K562 (cell line): ENCODE results near the gene MYBL2. TPM values are rescaled to one million over a fixed set of nuclear protein-coding genes. Genes with fewer than 3 reads are reported as not detected.
A peak's percentile ranks its signal among the peaks of the same experiment; 100 is the strongest.

ENCODE experiments used
- ARNT ChIP-seq, 2 experiments: fragments of 450-650 bp; IDR thresholded peaks; 2 replicates each; pipeline ENCODE4 v1.6.1; 2016; ENCODE audit warnings: mild to moderate bottlenecking in 1 of 2
- BRCA1 ChIP-seq, 2 experiments: fragments of 450-650 bp in 1 of 2; sonication (generic) in 1 of 2; formaldehyde crosslinking in 1 of 2; IDR thresholded peaks; 2 replicates each; pipeline versions ENCODE4 v1.5.0 to v1.6.1; 2017 to 2020; ENCODE audit warnings: mild to moderate bottlenecking in 1 of 2, missing genetic modification reagents in 1 of 2
- CHAMP1 ChIP-seq: fragments of 450-650 bp; IDR thresholded peaks from 2 replicates; pipeline ENCODE4 v1.6.1; 2016; ENCODE audit warnings: mild to moderate bottlenecking
- CHD1 ChIP-seq: fragments of 200-600 bp; sonication (generic); IDR thresholded peaks from one replicate; pipeline ENCODE4 v1.6.1; 2012; ENCODE audit warnings: mild to moderate bottlenecking, moderate library complexity, low read length, inconsistent platforms
- E2F4 ChIP-seq: sonication (generic); formaldehyde crosslinking; IDR thresholded peaks from 2 replicates; pipeline ENCODE4 v1.8.0; 2022; ENCODE audit warnings: mild to moderate bottlenecking, low read depth, missing genetic modification reagents
- ELK1 ChIP-seq: sonication (generic); formaldehyde crosslinking; IDR thresholded peaks from 2 replicates; pipeline ENCODE4 v1.8.1; 2022; ENCODE audit warnings: missing genetic modification reagents
- GTF2F1 ChIP-seq: IDR thresholded peaks from 2 replicates; pipeline ENCODE4 v1.6.1; 2011; ENCODE audit warnings: low read depth, low read length, improper control_type of control experiment
- KAT8 ChIP-seq: fragments of 450-650 bp; IDR thresholded peaks from 2 replicates; pipeline ENCODE4 v1.6.1; 2016; ENCODE audit warnings: low read depth, mild to moderate bottlenecking
- MAFF ChIP-seq: IDR thresholded peaks from 2 replicates; pipeline ENCODE4 v1.6.1; 2012; ENCODE audit warnings: low read length, improper control_type of control experiment
- MYNN ChIP-seq, 2 experiments: sonication (generic); formaldehyde crosslinking in 1 of 2; IDR thresholded peaks; 2 replicates each; pipeline versions ENCODE4 v1.5.0 to v1.6.1; 2016 to 2020; ENCODE audit warnings: antibody characterized with exemption in 1 of 2, missing genetic modification reagents in 1 of 2
- POLR2H ChIP-seq: IDR thresholded peaks from 2 replicates; pipeline ENCODE4 v1.6.1; 2016; ENCODE audit warnings: missing genetic modification characterization, low read depth, mild to moderate bottlenecking, control low read depth, missing compliant biosample characterization, moderate library complexity
- TCF7L2 ChIP-seq: fragments of 150-350 bp; IDR thresholded peaks from 2 replicates; pipeline ENCODE4 v1.6.1; 2016; ENCODE audit warnings: low read depth, mild to moderate bottlenecking, low read length, moderate library complexity
- XRCC3 ChIP-seq: fragments of 450-650 bp; IDR thresholded peaks from 2 replicates; pipeline ENCODE4 v1.6.1; 2017; ENCODE audit warnings: mild to moderate bottlenecking, moderate library complexity
- XRCC5 ChIP-seq: fragments of 200-400 bp; formaldehyde crosslinking; IDR thresholded peaks from 2 replicates; pipeline ENCODE4 v1.6.1; 2017; ENCODE audit warnings: low read depth, mild to moderate bottlenecking, low read length
- ZNF12 ChIP-seq: sonication (generic); formaldehyde crosslinking; IDR thresholded peaks from 2 replicates; pipeline ENCODE4 v1.4.0; 2020; ENCODE audit warnings: mild to moderate bottlenecking, missing genetic modification reagents
- ZNF134 ChIP-seq: fragments of 250-450 bp; sonication (Bioruptor Pico); conservative IDR thresholded peaks from 2 replicates; pipeline ENCODE4 v1.4.0; 2020
- ZNF354B ChIP-seq: fragments of 250-450 bp; sonication (Bioruptor Pico); IDR thresholded peaks from 2 replicates; pipeline ENCODE4 v1.4.0; 2020
- ZNF655 ChIP-seq: fragments of 250-450 bp; sonication (Bioruptor Pico); IDR thresholded peaks from 2 replicates; pipeline ENCODE4 v1.5.0; 2021
- polyA plus RNA-seq, 8 experiments: library from polyadenylated mRNA; depleted of rRNA in 4 of 8; stranded (reverse) in 5 of 8; unstranded in 3 of 8; fragments of >200 nt; fragmentation: Nextera tagmentation in 2 of 8; fragmentation: Illumina TruSeq in 1 of 8; extraction: Ambion mirVana in 2 of 8; extraction: Trizol in 1 of 8; gene quantifications; 2 replicates each; pipeline versions ENCODE4 v1.2.1 to v1.2.3, GENCODE V29; 2011 to 2014; ENCODE audit warnings: inconsistent platforms in 1 of 8, missing spikeins in 1 of 8
- total RNA-seq, 7 experiments: library from RNA; depleted of rRNA in 6 of 7; stranded (reverse); fragments of >200 nt in 6 of 7; fragmentation: Illumina TruSeq in 2 of 7; extraction: Trizol in 2 of 7; gene quantifications; 2 replicates each; pipeline versions ENCODE4 v1.2.1 to v1.2.3, GENCODE V29; 2011 to 2021; ENCODE audit warnings: low replicate concordance in 1 of 7
- TF ChIP-seq, protein P1 (sequence below): fragments of 250-450 bp; sonication (Bioruptor Pico); IDR thresholded peaks from 2 replicates; pipeline ENCODE4 v1.5.0; 2020; ENCODE audit warnings: mild to moderate bottlenecking, borderline replicate concordance

MYBL2 gene
- total and polyA plus RNA-seq, 9 of the 15 experiments (the other 6 are each of a cell fraction or from before 2014, with no cell fraction given) = 4.4 to 169 (median 52.5) TPM

- no peak for TF ChIP-seq ZNF655 (CRISPR knock-in tag)
- TF ChIP-seq CHAMP1 = 0 out of 2 replicates have a peak, but pooled peaks have one; percentile 52
- TF ChIP-seq MAFF = no peak
- TF ChIP-seq ZNF354B (CRISPR knock-in tag) = no peak
- TF ChIP-seq ZNF12 (CRISPR knock-in tag) = no peak
- TF ChIP-seq BRCA1 (IDR thresholded peaks at IDR 0.05) = no peak
- TF ChIP-seq BRCA1 (CRISPR knock-in tag; IDR thresholded peaks at IDR 0.05) = no peak
- TF ChIP-seq, protein P1, sequence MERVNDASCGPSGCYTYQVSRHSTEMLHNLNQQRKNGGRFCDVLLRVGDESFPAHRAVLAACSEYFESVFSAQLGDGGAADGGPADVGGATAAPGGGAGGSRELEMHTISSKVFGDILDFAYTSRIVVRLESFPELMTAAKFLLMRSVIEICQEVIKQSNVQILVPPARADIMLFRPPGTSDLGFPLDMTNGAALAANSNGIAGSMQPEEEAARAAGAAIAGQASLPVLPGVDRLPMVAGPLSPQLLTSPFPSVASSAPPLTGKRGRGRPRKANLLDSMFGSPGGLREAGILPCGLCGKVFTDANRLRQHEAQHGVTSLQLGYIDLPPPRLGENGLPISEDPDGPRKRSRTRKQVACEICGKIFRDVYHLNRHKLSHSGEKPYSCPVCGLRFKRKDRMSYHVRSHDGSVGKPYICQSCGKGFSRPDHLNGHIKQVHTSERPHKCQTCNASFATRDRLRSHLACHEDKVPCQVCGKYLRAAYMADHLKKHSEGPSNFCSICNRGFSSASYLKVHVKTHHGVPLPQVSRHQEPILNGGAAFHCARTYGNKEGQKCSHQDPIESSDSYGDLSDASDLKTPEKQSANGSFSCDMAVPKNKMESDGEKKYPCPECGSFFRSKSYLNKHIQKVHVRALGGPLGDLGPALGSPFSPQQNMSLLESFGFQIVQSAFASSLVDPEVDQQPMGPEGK = no peak
- TF ChIP-seq GTF2F1 = no peak
- TF ChIP-seq POLR2H (tag) = no peak
- peak; percentile 79 for TF ChIP-seq MYNN (IDR thresholded peaks at IDR 0.05)
- TF ChIP-seq MYNN (CRISPR knock-in tag; IDR thresholded peaks at IDR 0.05) = no peak
- no peak for TF ChIP-seq XRCC3
- TF ChIP-seq ARNT (IDR thresholded peaks at IDR 0.05) = peak; percentile 84 to 90; a peak in 3 of 4 replicates
- no peak for TF ChIP-seq ELK1 (CRISPR knock-in tag)
- TF ChIP-seq XRCC5 = no peak
- no peak for TF ChIP-seq TCF7L2
- no peak for TF ChIP-seq CHD1
- TF ChIP-seq KAT8 = no peak
- TF ChIP-seq E2F4 (CRISPR knock-in tag) = no peak
- TF ChIP-seq ZNF134 (CRISPR knock-in tag) = no peak
Measured at GRCh38 chr20:43690943-43691598, 24.2 kb downstream of the MYBL2 start (continued).
